Measurements from ENCODE around the gene TSPAN8. TPM values are rescaled to one million over a fixed set of nuclear protein-coding genes. Genes with fewer than 3 reads are reported as not detected.
"Not testable (repeated sequence)": the region's sequence is repeated elsewhere in the genome, so short reads cannot be mapped to it uniquely, and the experiment has no call there.

Gene TSPAN8
- total RNA-seq, 6 donors from 2014 or later, result 10.8 to 26.3 (median 13.7) TPM

DNA sequence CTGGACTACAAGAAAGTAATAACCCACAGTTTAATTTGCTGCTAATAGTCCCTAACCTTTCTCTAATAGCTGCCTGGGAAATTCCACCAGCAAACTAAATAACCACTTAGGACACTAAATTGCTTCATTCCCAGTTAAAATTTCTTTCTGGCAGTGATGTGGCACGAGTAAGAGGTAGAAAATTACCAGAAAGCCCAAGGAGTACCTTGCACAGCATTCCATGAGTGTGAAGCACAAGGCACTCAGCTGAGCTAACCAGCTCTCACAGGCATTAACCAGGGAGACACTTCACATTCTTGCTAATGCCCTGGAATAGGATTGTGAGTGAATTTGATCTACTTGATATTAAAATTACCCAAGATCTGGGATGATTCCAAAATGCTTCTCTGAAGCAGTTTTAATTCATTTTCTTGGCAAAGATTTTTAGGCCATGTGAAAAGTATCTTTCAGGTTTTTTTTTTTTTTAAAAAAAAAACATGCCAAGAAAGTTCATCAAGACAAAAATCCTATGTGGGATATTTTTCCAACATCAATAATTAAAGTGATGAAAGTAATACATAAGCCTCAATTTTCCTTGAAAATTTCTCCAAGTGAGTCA is 29.5 kb downstream of the TSPAN8 start:
- Histone ChIP-seq H3K36me3 (no peaks in the 10 kb centered on the region), H3K27me3 (no peaks in the 10 kb centered on the region), H3K9me3 (no peaks in the 10 kb centered on the region), H3K27ac (peak overlapping the region in 3 of 4 donors; percentile 17 to 57 (median 55)), H3K4me1 (peaks cover 0 to 10% (median 1%) of the 10 kb centered on the region in 4 donors), H3K4me3 (no peak overlapping the region)
- WGBS, 2 donors, result 25 to 50% methylated on average over 1 of the region's 1 CpG
- DNase-seq (peak in 1 of 2 donors; percentile 79), ATAC-seq (ENCODE audit: low FRiP score in 2 of 2) (peak; percentile 72 to 89)
- TF ChIP-seq POLR2AphosphoS5 (IDR thresholded peaks at IDR 0.05) (no peak), EP300 (IDR thresholded peaks at IDR 0.05) (peak in 1 of 4 donors; percentile 77), POLR2A (IDR thresholded peaks at IDR 0.05) (no peak)
- TF ChIP-seq, protein P1, sequence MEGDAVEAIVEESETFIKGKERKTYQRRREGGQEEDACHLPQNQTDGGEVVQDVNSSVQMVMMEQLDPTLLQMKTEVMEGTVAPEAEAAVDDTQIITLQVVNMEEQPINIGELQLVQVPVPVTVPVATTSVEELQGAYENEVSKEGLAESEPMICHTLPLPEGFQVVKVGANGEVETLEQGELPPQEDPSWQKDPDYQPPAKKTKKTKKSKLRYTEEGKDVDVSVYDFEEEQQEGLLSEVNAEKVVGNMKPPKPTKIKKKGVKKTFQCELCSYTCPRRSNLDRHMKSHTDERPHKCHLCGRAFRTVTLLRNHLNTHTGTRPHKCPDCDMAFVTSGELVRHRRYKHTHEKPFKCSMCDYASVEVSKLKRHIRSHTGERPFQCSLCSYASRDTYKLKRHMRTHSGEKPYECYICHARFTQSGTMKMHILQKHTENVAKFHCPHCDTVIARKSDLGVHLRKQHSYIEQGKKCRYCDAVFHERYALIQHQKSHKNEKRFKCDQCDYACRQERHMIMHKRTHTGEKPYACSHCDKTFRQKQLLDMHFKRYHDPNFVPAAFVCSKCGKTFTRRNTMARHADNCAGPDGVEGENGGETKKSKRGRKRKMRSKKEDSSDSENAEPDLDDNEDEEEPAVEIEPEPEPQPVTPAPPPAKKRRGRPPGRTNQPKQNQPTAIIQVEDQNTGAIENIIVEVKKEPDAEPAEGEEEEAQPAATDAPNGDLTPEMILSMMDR (IDR thresholded peaks at IDR 0.05), result no peak

DNA sequence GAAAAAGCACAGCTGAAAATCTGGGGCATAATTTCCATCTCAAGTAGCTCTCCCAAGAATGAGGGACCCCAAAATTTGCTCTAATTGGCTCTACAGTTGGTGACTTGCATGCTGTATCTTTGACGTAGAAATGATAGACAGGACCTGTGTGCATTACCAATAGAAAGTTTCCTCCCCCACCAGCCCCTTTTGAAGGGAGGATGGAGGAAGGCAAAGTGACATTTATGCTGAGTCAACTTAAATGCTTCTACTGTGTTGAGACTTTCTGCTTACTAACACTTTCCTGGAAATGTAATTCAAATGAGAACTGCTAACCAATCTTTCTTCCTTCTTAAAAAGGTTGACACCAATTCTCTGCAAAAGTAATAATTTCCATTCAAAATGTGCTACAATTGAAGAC is 31.9 kb downstream of the TSPAN8 start:
- WGBS, 2 donors, result 94 to 95% methylated on average over 1 of the region's 1 CpG

DNA sequence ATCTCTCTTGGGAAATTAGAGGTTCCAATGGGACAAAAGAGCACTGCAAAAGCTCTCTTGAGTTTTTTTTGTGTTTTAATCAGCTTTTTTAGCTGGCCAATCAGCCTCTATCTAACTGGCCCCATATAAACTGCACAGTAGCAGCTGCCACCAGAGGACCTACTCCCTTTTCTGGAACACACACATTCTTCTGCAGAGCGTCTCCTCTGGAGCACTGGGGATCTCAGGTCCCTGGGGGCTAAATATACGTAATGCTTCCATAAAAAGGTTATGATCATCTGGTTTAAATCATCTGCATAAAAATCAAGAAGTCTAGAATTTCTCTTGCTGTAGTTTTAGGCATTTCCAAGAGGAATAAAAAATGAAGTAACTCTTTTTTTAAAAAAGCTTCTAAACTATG is 32.3 kb downstream of the TSPAN8 start:
- no peak for ATAC-seq (ENCODE audit: low FRiP score in 2 of 2)
- TF ChIP-seq POLR2A (IDR thresholded peaks at IDR 0.05) (no peak), POLR2AphosphoS5 (IDR thresholded peaks at IDR 0.05) (no peak), EP300 (IDR thresholded peaks at IDR 0.05) (no peak)
- TF ChIP-seq, protein P1 (IDR thresholded peaks at IDR 0.05), result no peak

More for the DNA sequence above, 31.9 kb downstream of the TSPAN8 start:
- H3K9me3 ChIP-seq, result no peaks in the 10 kb centered on the region
- DNase-seq (no peak), ATAC-seq (ENCODE audit: low FRiP score in 2 of 2) (no peak)
- H3K36me3 ChIP-seq, result no peaks in the 10 kb centered on the region
- H3K4me3 ChIP-seq, result no peak overlapping the region
- TF ChIP-seq, protein P1 (IDR thresholded peaks at IDR 0.05), result no peak
- no peak for TF ChIP-seq EP300 (IDR thresholded peaks at IDR 0.05)
- no peak for TF ChIP-seq POLR2A (IDR thresholded peaks at IDR 0.05)
- no peak for TF ChIP-seq POLR2AphosphoS5 (IDR thresholded peaks at IDR 0.05)
- no peaks in the 10 kb centered on the region for H3K27me3 ChIP-seq
- H3K27ac ChIP-seq, result no peak overlapping the region
- peaks cover 0 to 10% (median 1%) of the 10 kb centered on the region in 4 donors for H3K4me1 ChIP-seq

DNA sequence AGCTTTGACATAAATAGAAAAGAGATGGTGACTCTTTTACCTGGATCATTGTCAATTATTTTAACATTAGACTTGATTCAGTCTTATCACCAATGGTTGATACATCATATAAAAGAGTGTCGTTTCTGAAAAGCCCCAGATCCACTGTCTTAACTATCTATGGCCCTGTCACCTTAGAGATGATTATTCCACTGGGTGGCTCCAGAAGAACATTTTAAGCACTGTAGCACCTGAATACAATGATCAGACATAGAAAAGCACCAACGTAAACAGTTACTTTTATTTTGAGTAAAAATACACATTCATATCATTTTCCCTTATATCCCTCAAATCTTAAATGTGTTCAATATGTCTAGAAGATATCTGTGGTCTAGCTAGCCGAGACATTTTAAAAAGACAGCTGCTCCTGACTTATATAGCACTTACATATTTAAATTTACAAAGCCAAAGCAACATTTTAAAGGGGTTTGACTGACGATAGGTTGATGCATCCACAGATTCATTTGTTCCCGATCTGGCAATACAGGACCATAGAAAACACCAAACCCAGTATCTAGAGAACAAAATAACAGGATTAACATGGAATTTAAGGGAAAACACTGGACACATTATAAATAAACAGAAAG is 32.9 kb downstream of the TSPAN8 start:
- TF ChIP-seq, protein P1 (IDR thresholded peaks at IDR 0.05), result no peak
- TF ChIP-seq EP300 (IDR thresholded peaks at IDR 0.05), result no peak
- TF ChIP-seq POLR2AphosphoS5 (IDR thresholded peaks at IDR 0.05), result no peak
- no peak for TF ChIP-seq POLR2A (IDR thresholded peaks at IDR 0.05)
- H3K27me3 ChIP-seq, result no peaks in the 10 kb centered on the region
- peaks cover 0 to 10% (median 1%) of the 10 kb centered on the region in 4 donors for H3K4me1 ChIP-seq
- no peak for DNase-seq
- no peak overlapping the region for H3K27ac ChIP-seq
- no peaks in the 10 kb centered on the region for H3K9me3 ChIP-seq
- H3K36me3 ChIP-seq, result no peaks in the 10 kb centered on the region
- 76 to 79% methylated on average over 5 of the region's 5 CpGs for WGBS, 2 donors
- ATAC-seq (ENCODE audit: low FRiP score in 2 of 2), result no peak
- H3K4me3 ChIP-seq, result no peak overlapping the region

More for the DNA sequence above, 32.3 kb downstream of the TSPAN8 start:
- no peak for DNase-seq
- Histone ChIP-seq H3K27me3 (no peaks in the 10 kb centered on the region), H3K27ac (no peak overlapping the region), H3K4me1 (peaks cover 0 to 10% (median 1%) of the 10 kb centered on the region in 4 donors), H3K36me3 (no peaks in the 10 kb centered on the region), H3K9me3 (no peaks in the 10 kb centered on the region), H3K4me3 (no peak overlapping the region)
- 38 to 55% methylated on average over 2 of the region's 2 CpGs for WGBS, 2 donors

- not testable (repeated sequence) for DNase-seq; H3K4me1 ChIP-seq; ATAC-seq (ENCODE audit: low FRiP score in 2 of 2); H3K9me3 ChIP-seq; H3K4me3 ChIP-seq; H3K27me3 ChIP-seq; H3K27ac ChIP-seq; H3K36me3 ChIP-seq
- WGBS, 2 donors, result 50 to 88% methylated on average over 1 of the region's 1 CpG
Measured at GRCh38 chr12:71113148-71113547, 44.7 kb downstream of the TSPAN8 start.
